ENCODE measurements around the gene TBX15.

DNA sequence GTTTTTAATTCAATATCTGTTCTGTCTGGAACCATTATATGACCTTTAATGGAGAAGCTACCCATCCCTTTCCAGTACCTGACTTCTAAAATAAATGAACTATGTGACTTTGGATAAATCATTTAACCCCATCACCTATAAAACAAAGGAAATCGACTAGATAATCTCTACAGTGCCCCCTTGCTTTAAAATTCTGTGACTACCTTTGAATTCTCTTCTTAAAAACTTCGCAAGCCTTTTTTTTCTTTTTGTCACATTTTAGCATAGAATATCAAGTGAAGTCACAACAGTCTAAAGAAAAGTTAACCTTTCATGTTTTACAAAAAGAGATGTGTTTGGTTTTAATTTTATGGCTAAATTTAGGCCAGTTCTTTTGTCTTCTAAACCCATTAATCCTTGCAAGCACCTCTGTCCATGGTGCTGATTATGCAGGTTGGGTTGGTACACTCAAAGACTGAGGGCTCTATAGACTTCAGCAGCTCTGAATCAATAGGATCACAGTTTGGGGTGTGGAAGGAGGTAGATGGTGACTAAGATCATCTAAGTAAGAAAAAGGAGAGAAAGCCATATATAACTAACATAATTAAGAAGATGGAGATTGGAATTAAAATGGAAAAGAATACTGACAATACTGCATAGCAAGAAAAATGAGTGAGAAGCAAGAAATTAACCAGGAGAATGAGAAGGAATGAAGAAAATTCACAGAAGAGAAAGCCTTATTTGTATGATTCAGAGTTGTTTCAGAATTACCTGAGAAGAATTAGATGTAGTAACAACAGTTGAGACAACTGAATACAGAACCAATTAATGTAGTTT is 59.2 kb downstream of the TBX15 start:
- TF ChIP-seq, protein P1, sequence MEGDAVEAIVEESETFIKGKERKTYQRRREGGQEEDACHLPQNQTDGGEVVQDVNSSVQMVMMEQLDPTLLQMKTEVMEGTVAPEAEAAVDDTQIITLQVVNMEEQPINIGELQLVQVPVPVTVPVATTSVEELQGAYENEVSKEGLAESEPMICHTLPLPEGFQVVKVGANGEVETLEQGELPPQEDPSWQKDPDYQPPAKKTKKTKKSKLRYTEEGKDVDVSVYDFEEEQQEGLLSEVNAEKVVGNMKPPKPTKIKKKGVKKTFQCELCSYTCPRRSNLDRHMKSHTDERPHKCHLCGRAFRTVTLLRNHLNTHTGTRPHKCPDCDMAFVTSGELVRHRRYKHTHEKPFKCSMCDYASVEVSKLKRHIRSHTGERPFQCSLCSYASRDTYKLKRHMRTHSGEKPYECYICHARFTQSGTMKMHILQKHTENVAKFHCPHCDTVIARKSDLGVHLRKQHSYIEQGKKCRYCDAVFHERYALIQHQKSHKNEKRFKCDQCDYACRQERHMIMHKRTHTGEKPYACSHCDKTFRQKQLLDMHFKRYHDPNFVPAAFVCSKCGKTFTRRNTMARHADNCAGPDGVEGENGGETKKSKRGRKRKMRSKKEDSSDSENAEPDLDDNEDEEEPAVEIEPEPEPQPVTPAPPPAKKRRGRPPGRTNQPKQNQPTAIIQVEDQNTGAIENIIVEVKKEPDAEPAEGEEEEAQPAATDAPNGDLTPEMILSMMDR (IDR thresholded peaks at IDR 0.05), result no peak
- TF ChIP-seq EP300 (IDR thresholded peaks at IDR 0.05; ENCODE audit: low read depth) (no peak), POLR2A (IDR thresholded peaks at IDR 0.05) (no peak), POLR2AphosphoS5 (IDR thresholded peaks at IDR 0.05) (no peak)
